Cardiac fibroblast (primary cell): ENCODE data around the gene PDE1A.
"Not testable (repeated sequence)": the region's sequence is repeated elsewhere in the genome, so short reads cannot be mapped to it uniquely, and the experiment has no call there.

ENCODE experiments used
- DNase-seq, 2 donors: peaks; one replicate each; pipeline versions ENCODE4 v3.0.0 to v3.0.0-alpha.2; 2010; ENCODE audit warnings: low read depth in 2 of 2
- H3K4me3 ChIP-seq, 2 donors: replicated peaks in 1 of 2; 1 replicate in 1 of 2; 2 replicates in 1 of 2; pipeline ENCODE4 v1.5.1; 2011; ENCODE audit warnings: low read depth in 2 of 2, low read length in 2 of 2, mild to moderate bottlenecking in 2 of 2, moderate library complexity in 1 of 2
- TF ChIP-seq, protein P1 (sequence below): IDR thresholded peaks from one replicate; pipeline ENCODE4 v1.5.1; 2011; ENCODE audit warnings: low read depth, mild to moderate bottlenecking, low read length, inconsistent platforms

Gene PDE1A

DNA sequence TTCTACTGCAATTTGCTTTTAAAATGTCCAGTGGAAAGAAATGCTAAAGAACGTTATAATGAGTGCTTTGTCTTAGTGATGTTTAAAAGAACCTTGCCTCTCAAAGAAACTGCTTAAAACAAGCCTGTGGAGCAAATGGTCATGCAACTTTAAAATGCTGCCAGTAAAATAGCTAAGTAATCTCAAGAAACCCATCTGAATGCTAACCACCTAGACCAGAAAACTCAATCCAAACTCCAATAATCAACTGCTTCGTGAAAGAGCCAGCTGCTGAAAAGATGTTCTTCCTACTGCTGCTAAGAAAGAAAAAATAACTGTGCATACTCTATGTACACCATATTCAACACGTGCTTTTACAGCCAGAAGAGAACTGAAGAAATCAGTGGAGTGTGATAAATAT is 145.6 kb downstream of the PDE1A start:
- TF ChIP-seq, protein P1, sequence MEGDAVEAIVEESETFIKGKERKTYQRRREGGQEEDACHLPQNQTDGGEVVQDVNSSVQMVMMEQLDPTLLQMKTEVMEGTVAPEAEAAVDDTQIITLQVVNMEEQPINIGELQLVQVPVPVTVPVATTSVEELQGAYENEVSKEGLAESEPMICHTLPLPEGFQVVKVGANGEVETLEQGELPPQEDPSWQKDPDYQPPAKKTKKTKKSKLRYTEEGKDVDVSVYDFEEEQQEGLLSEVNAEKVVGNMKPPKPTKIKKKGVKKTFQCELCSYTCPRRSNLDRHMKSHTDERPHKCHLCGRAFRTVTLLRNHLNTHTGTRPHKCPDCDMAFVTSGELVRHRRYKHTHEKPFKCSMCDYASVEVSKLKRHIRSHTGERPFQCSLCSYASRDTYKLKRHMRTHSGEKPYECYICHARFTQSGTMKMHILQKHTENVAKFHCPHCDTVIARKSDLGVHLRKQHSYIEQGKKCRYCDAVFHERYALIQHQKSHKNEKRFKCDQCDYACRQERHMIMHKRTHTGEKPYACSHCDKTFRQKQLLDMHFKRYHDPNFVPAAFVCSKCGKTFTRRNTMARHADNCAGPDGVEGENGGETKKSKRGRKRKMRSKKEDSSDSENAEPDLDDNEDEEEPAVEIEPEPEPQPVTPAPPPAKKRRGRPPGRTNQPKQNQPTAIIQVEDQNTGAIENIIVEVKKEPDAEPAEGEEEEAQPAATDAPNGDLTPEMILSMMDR, result no peak
- no peak overlapping the region for H3K4me3 ChIP-seq
- no peak for DNase-seq

DNA sequence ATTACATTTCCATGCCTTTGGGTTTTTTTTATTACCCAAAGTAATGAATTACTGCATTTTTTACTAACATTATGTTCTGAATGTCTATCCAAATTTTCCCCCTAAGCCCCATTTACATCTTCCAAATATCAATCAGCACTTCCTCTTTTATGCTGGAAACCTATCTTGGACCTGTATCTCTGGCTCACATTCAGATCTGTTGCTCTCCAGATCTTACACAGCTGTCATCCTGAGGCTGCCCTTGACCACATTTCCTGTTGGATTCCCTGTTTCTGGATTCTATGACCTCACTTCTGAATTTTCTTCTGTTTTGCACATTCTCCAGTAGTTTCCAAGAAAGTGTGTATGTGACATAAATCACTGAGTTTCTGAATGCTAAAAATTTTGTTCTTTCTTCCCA is 146.7 kb downstream of the PDE1A start:
- TF ChIP-seq, protein P1, result no peak
- H3K4me3 ChIP-seq, result no peak overlapping the region
- peak; percentile 33 to 65 for DNase-seq

DNA sequence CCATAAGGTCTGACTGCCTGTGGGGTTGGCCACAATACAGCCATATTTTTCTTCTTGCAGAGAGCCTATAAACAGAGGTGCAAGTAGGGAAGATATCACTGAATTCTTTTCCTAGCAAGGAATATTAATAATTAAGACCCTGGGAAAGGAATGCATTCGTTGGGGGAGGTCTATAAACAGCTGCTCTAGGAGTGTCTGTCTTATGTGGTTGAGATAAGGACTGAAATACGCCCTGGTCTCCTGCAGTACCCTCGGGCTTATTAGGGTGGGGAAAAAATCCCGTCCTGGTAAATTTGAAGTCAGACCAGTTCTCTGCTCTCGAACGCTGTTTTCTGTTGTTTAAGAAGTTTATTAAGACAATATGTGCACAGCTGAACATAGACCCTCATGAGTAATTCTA is 150.2 kb downstream of the PDE1A start:
- DNase-seq, result not testable (repeated sequence)

DNA sequence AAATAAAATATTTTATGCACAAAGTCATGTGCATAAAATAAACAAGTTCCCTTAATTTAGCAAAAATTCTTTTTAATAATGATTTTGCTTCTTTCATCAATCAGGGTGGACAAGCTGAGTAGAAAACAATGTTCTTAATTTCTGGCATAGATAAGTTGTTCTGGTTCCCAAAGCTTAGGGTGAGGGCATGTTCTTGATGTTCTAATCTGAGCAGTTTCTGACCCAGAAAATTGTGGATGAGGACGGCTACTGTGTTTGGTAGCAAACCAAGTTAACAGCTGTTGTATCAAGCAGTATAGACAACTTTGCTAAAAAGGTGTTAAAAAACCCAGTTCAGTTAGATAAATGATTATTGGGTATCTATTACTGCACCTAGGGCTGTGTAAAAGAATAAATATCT is 158.9 kb downstream of the PDE1A start:
- no peak overlapping the region for H3K4me3 ChIP-seq
- TF ChIP-seq, protein P1, result no peak
- DNase-seq, result no peak

More for the DNA sequence above, 150.2 kb downstream of the PDE1A start:
- not testable (repeated sequence) for H3K4me3 ChIP-seq

DNA sequence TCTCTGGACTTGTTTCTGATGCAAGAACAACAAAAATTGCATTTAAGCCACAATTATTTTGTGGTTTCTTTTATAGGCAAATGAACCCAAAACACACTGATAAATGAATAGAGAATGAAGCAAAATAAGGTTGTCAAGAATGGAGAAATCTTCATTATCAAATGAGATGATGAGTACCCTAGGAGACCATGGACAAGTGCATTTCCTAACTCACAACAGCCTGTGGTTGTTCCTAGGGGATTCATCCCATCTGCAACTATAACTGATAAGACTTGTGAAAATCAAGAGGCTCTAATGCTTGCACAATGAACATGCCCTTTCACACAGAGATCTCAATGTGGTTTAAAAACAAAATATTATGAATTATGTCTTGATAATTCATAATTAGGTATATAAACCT is 159.9 kb downstream of the PDE1A start:
- TF ChIP-seq, protein P1, result no peak
- no peak for DNase-seq
- H3K4me3 ChIP-seq, result no peak overlapping the region

DNA sequence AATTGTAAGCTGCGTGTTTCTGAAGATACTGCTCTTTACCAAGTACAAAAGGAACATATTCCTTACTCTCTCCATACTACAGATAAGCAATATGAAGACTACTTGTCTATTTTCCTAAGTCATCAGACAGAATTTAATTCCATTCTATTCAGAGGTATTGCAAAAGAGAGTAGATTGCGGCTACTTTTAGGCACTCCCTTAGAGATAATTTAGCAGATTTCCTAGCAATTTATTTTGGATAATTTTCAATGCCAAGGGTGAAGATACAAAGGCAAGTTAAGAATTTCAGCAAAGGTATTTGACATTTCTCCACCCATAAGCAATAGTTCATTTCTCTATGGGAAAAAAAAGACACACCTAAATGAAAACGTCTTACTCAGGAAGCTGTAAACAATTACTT is 161.1 kb downstream of the PDE1A start:
- TF ChIP-seq, protein P1, result no peak
- H3K4me3 ChIP-seq, result no peak overlapping the region
- DNase-seq, result no peak

DNA sequence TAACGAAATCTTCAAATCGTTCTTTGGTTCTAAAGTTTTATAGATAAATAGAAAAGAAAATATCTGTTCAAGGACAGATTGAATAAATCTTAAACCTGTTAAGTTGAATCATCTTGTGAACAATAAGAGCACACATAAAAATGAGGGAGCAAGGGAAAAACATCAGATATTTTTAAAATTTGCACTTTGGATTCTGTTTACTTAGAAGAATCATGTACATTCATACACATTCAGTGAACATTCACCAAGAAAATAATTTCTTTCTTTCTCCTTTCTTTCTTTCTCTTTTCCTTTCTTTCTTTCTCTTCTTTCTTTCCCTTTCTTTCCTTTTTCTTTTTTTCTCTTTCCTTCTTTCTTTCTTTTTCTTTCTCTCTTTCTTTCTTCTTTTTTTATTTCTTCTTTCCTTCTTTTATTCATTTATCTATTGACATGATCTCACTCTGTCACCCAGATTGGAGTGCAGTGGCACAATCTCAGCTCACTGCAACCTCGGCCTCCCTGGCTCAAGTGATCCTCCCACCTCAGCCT is 164.9 kb downstream of the PDE1A start:
- no peak for DNase-seq
- no peak overlapping the region for H3K4me3 ChIP-seq
- TF ChIP-seq, protein P1, result no peak
